Endothelial cell of umbilical vein (primary cell): ENCODE results near the gene FAM222A.

ENCODE experiments used
- CTCF ChIP-seq, 2 donors: IDR thresholded peaks; 1 replicate in 1 of 2; 2 replicates in 1 of 2; pipeline ENCODE4 v1.5.1; 2011; ENCODE audit warnings: low read length in 2 of 2, mild to moderate bottlenecking in 2 of 2, moderate library complexity in 2 of 2, control low read depth in 1 of 2, inconsistent platforms in 1 of 2, low read depth in 1 of 2; ENCODE audit not compliant: insufficient read depth in 1 of 2; ENCODE audit errors: extremely low read depth in 1 of 2
- EZH2 ChIP-seq: IDR thresholded peaks from 2 replicates; pipeline ENCODE4 v1.6.1; 2012; ENCODE audit warnings: borderline replicate concordance, low read depth, mild to moderate bottlenecking, moderate library complexity, low read length, inconsistent platforms; ENCODE audit not compliant: severe bottlenecking
- MAX ChIP-seq: IDR thresholded peaks from 2 replicates; pipeline ENCODE4 v1.6.1; 2011; ENCODE audit not compliant: insufficient read depth, insufficient read length
- POLR2A ChIP-seq: IDR thresholded peaks from 2 replicates; pipeline ENCODE4 v1.6.1; 2012; ENCODE audit warnings: low read depth, mild to moderate bottlenecking, control low read depth, low read length
- POLR2AphosphoS5 ChIP-seq: IDR thresholded peaks from 2 replicates; pipeline ENCODE4 v1.6.1; 2012; ENCODE audit warnings: low read depth, mild to moderate bottlenecking, control low read depth, low read length, moderate library complexity; ENCODE audit not compliant: insufficient read depth

GRCh38 chr12:109773384-109774011 is 59.9 kb downstream of the FAM222A start:
- TF ChIP-seq POLR2AphosphoS5, result no peak
- no peak for TF ChIP-seq EZH2
- no peak for TF ChIP-seq CTCF (IDR thresholded peaks at IDR 0.05; ENCODE audit: extremely low read depth in 1 of 2, insufficient read depth in 1 of 2, low read depth in 1 of 2, low read length in 2 of 2)
- no peak for TF ChIP-seq POLR2A
- no peak for TF ChIP-seq MAX
